NOMO-1 (cell line): ENCODE data around the gene CNNM2.

Source experiments
- DNase-seq, 2 experiments: peaks; one replicate each; lab custom pipeline; 2025; ENCODE audit not compliant: unreplicated experiment in 2 of 2; lab: John Stamatoyannopoulos, UW

CNNM2 gene

GRCh38 chr10:103067956-103068355 lies 149.9 kb downstream of the CNNM2 start:
- no peak for DNase-seq

- DNase-seq = peak in 1 of 2 experiments; percentile 50
Measured at GRCh38 chr10:103069453-103070331, 151.6 kb downstream of the CNNM2 start.

- no peak for DNase-seq
Measured at GRCh38 chr10:103072276-103072675, 154.2 kb downstream of the CNNM2 start.

GRCh38 chr10:103072891-103073290 lies 154.8 kb downstream of the CNNM2 start:
- DNase-seq = no peak

- no peak for DNase-seq
Measured at GRCh38 chr10:103077020-103077419, 158.9 kb downstream of the CNNM2 start.

- DNase-seq = no peak
Measured at GRCh38 chr10:103077491-103078308, 159.6 kb downstream of the CNNM2 start.

- DNase-seq = no peak
Measured at GRCh38 chr10:103078309-103078615, 160.2 kb downstream of the CNNM2 start.

GRCh38 chr10:103078676-103079075 lies 160.6 kb downstream of the CNNM2 start:
- no peak for DNase-seq

- DNase-seq = no peak
Measured at GRCh38 chr10:103079100-103079499, 161.0 kb downstream of the CNNM2 start.

- DNase-seq = no peak
Measured at GRCh38 chr10:103079946-103080345, 161.9 kb downstream of the CNNM2 start.

GRCh38 chr10:103080891-103081581 lies 162.9 kb downstream of the CNNM2 start:
- DNase-seq = no peak

- DNase-seq = no peak
Measured at GRCh38 chr10:103082683-103083082, 164.6 kb downstream of the CNNM2 start.

- no peak for DNase-seq
Measured at GRCh38 chr10:103083266-103083976, 165.3 kb downstream of the CNNM2 start.

GRCh38 chr10:103083977-103084320 lies 165.9 kb downstream of the CNNM2 start:
- DNase-seq = no peak

GRCh38 chr10:103086261-103086660 lies 168.2 kb downstream of the CNNM2 start:
- DNase-seq = no peak

- DNase-seq = no peak
Measured at GRCh38 chr10:103086799-103087198, 168.7 kb downstream of the CNNM2 start.

- no peak for DNase-seq
Measured at GRCh38 chr10:103089493-103089892, 171.4 kb downstream of the CNNM2 start.

GRCh38 chr10:103090911-103091310 lies 172.8 kb downstream of the CNNM2 start:
- no peak for DNase-seq

- no peak for DNase-seq
Measured at GRCh38 chr10:103095005-103095404, 176.9 kb downstream of the CNNM2 start.

- DNase-seq = no peak
Measured at GRCh38 chr10:103096130-103096529, 178.0 kb downstream of the CNNM2 start.

- DNase-seq = no peak
Measured at GRCh38 chr10:103098240-103098639, 180.1 kb downstream of the CNNM2 start.
